Measurements from ENCODE around the gene SCN5A.

The SCN5A gene

DNA sequence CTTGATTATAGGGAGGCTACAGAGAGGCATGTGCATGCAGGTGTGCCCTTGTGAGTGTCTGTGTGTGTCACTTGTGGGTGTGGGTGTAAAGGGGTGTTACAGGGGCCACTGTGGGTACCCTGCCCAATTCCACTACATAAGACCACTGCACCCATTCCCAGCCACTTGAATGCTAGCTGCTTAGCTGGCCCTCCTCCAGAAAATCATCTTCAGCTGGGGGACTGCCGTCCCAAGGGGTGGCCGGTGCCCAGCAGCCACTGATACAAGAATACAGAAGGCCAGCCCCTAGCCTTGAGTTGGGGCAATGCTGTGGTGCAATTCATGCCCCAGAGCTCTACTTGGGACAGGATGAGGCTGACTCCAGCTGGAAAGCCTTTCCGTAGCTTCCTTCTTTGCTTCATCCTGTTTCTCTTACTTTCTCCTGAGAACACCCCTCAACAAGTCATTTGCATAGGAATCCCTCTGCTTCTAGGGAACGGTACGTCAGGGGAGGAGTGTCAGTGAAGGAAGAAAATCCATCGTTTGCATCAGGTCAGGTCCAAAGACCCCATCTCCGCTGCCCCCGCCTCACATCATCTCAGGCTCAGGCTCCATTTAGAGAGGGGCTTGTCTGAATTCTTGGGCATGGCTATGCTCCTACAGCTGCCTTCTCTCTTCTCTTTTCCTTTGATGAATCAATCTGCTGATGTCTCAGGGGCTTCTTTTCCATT is 72.0 kb downstream of the SCN5A start:
- DNase-seq (ENCODE audit: low read depth): no peak
- TF ChIP-seq CTCF (IDR thresholded peaks at IDR 0.05; ENCODE audit: low read depth, low read length, missing control alignments): no peak
- no peak overlapping the region for H3K4me3 ChIP-seq (ENCODE audit: low read depth, low read length)

- no peak for DNase-seq (ENCODE audit: low read depth)
- no peak overlapping the region for H3K4me3 ChIP-seq (ENCODE audit: low read depth, low read length)
- TF ChIP-seq CTCF (IDR thresholded peaks at IDR 0.05; ENCODE audit: low read depth, low read length, missing control alignments): no peak
Measured at GRCh38 chr3:38576526-38577370, 72.7 kb downstream of the SCN5A start.

DNA sequence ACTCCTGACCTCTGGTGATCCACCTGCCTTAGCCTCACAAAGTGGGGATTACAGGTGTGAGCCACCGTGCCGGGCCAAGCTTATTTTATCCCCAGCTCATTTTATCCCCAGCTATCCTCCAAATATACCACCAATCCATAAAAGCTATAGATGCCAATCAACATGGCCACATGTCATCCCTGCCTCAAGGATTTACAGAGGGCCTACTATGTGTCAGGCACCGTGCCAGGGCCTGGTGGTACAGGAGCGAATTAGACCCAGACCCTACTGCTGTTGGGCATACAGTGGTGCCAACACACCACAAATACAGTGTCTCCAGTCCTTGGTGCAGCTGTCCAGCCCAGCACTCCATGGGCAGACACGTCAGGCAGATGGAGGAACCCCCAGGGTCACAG is 73.4 kb downstream of the SCN5A start:
- TF ChIP-seq CTCF (IDR thresholded peaks at IDR 0.05; ENCODE audit: low read depth, low read length, missing control alignments): no peak
- H3K4me3 ChIP-seq (ENCODE audit: low read depth, low read length): no peak overlapping the region

GRCh38 chr3:38575279-38575843 is 74.1 kb downstream of the SCN5A start:
- DNase-seq (ENCODE audit: low read depth): no peak
- TF ChIP-seq CTCF (IDR thresholded peaks at IDR 0.05; ENCODE audit: low read depth, low read length, missing control alignments): no peak

More for the DNA sequence above, 73.4 kb downstream of the SCN5A start:
- no peak for DNase-seq (ENCODE audit: low read depth)

GRCh38 chr3:38574411-38575278 is 74.8 kb downstream of the SCN5A start:
- no peak for DNase-seq (ENCODE audit: low read depth)

More at GRCh38 chr3:38575279-38575843, 74.1 kb downstream of the SCN5A start:
- no peak overlapping the region for H3K4me3 ChIP-seq (ENCODE audit: low read depth, low read length)

More at GRCh38 chr3:38574411-38575278, 74.8 kb downstream of the SCN5A start:
- H3K4me3 ChIP-seq (ENCODE audit: low read depth, low read length): no peak overlapping the region
- no peak for TF ChIP-seq CTCF (IDR thresholded peaks at IDR 0.05; ENCODE audit: low read depth, low read length, missing control alignments)
